Measurements from ENCODE around the gene CHCHD3.

DNA sequence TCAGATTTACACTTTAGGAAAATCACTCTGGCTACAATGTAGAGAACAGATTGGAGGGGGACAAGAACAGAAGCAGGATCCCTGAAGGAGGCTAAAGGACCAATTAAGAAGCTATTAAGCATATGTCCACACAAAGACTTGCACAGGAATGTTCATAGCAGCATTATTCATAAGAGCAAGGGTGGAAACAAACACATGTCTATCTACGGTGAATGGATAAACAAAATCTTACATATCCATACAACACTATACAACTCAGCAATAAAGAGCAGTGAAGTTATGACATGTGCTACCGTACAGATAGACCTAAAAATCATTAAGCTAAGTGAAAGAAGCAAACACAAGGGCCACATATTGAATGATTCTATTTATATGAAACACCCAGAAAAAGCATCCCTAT, 10.4 kb downstream of the CHCHD3 start:
- no peak for TF ChIP-seq EP300 (IDR thresholded peaks at IDR 0.05)
- TF ChIP-seq, protein P1, sequence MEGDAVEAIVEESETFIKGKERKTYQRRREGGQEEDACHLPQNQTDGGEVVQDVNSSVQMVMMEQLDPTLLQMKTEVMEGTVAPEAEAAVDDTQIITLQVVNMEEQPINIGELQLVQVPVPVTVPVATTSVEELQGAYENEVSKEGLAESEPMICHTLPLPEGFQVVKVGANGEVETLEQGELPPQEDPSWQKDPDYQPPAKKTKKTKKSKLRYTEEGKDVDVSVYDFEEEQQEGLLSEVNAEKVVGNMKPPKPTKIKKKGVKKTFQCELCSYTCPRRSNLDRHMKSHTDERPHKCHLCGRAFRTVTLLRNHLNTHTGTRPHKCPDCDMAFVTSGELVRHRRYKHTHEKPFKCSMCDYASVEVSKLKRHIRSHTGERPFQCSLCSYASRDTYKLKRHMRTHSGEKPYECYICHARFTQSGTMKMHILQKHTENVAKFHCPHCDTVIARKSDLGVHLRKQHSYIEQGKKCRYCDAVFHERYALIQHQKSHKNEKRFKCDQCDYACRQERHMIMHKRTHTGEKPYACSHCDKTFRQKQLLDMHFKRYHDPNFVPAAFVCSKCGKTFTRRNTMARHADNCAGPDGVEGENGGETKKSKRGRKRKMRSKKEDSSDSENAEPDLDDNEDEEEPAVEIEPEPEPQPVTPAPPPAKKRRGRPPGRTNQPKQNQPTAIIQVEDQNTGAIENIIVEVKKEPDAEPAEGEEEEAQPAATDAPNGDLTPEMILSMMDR (IDR thresholded peaks at IDR 0.05), result no peak
